ENCODE data around the gene ANKRD17. TPM values are rescaled to one million over a fixed set of nuclear protein-coding genes. Genes with fewer than 3 reads are reported as not detected.
A peak's percentile ranks its signal among the peaks of the same experiment; 100 is the strongest.

ANKRD17 gene
- total and polyA plus RNA-seq, 2 of the 4 experiments (the other 2 are of a cell fraction) = 28.5 to 75.3 TPM

DNA sequence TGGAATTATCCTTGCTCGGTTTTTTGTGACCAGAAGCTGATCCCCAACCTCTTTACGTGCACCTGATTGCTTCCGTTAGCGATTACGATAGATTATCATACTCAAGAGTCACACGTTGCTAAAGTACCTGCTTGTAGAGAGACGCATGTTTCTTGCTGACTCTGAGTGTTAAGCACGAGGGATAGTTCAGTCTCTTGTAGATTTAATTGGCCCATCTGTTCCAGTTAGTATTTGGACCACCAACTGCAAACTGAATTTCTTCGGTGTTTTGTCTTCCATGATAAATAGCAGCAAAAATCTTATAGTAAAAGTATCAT, 188.6 kb downstream of the ANKRD17 start:
- Histone ChIP-seq H3K27me3 (ENCODE audit: control insufficient read depth, insufficient read depth, low read length) (no peaks in the 10 kb centered on the region), H2BK20ac (ENCODE audit: low read depth, low read length) (no peak overlapping the region), H2AK9ac (replicated peaks; ENCODE audit: low read depth, low read length, poor library complexity) (no peak overlapping the region), H3K9me3 (ENCODE audit: control insufficient read depth, insufficient read depth, low read length) (no peaks in the 10 kb centered on the region), H3K18ac (ENCODE audit: low read depth, low read length) (peak overlapping the region; percentile 3; the same call in 1 of the 2 replicates), H2BK15ac (ENCODE audit: low read depth, low read length) (0 out of 3 replicates have a peak overlapping the region, but pooled peaks have one; percentile 6), H3K4ac (ENCODE audit: low read depth, low read length) (peak overlapping the region; percentile 39), H3K79me1 (ENCODE audit: low read depth in 1 of 2, low read length in 2 of 2) (peaks cover 10 to 26% of the 10 kb centered on the region in 2 experiments; a peak in 2 of 4 replicates), H3K27ac (ENCODE audit: insufficient read depth, low read length) (peak overlapping the region; percentile 5), H4K91ac (ENCODE audit: insufficient read depth, low read depth, low read length) (peak overlapping the region; percentile 65), H3K4me3 (ENCODE audit: insufficient read depth, low read depth, low read length) (peak overlapping the region; percentile 40), H3K4me1 (ENCODE audit: control insufficient read depth, insufficient read depth, low read length) (no peaks in the 10 kb centered on the region; the same call in 1 of the 2 replicates), H3K9me1 (ENCODE audit: insufficient read depth, low read length) (no peaks in the 10 kb centered on the region), H3K4me2 (ENCODE audit: low read depth, low read length) (peak overlapping the region; percentile 82), H4K5ac (ENCODE audit: low read depth, low read length) (peak overlapping the region; percentile 88), H3K23ac (ENCODE audit: low read depth, low read length) (peak overlapping the region; percentile 50; the same call in 1 of the 2 replicates), H3K9ac (ENCODE audit: low read depth, low read length) (peak overlapping the region; percentile 63), H2BK120ac (ENCODE audit: low read depth, low read length) (peak overlapping the region; percentile 17; the same call in 1 of the 2 replicates), H2AK5ac (ENCODE audit: low read depth, low read length) (0 out of 2 replicates have a peak overlapping the region, but pooled peaks have one; percentile 21), H3K14ac (replicated peaks; ENCODE audit: low read depth, low read length) (peak overlapping the region; percentile 54), H2BK5ac (ENCODE audit: low read depth, low read length, poor library complexity, severe bottlenecking) (peak overlapping the region; percentile 63), H3K56ac (ENCODE audit: extremely low read depth, insufficient read depth, low read length) (peak overlapping the region; percentile 74), H2AFZ (replicated peaks; ENCODE audit: low read length, poor library complexity) (peak overlapping the region; percentile 95), H4K8ac (ENCODE audit: low read depth in 2 of 2, low read length in 2 of 2) (peak overlapping the region; percentile 84 to 94), H4K20me1 (ENCODE audit: insufficient read depth, low read length) (no peaks in the 10 kb centered on the region), H3K36me3 (ENCODE audit: control insufficient read depth, insufficient read depth, low read length) (no peaks in the 10 kb centered on the region)
- in situ Hi-C loops (cut with MboI; ENCODE audit: low sequenced_read_pairs) = no loop called here
- dilution Hi-C loops (cut with HindIII; ENCODE audit: low sequenced_read_pairs, unreplicated experiment) = no loop called here
- intact Hi-C loops (cut with micrococcal nuclease) = no loop called here
- ChIA-PET CTCF (no interaction called here), POLR2A (ENCODE audit: unreplicated experiment) (no interaction called here)
- no peak for DNase-seq
- no CpG with 5 or more reads among the region's 9 CpGs for WGBS, 2 experiments (ENCODE audit: extremely low coverage in 2 of 2, insufficient read length in 1 of 2)
- ATAC-seq (ENCODE audit: low read depth) = no peak
- BruUV-seq (replicated peaks) = no TSS peak
- TF ChIP-seq NFE2L2 (IDR thresholded peaks at IDR 0.05; ENCODE audit: low read depth, low read length) = no peak
- no peak for TF ChIP-seq RAD21 (IDR thresholded peaks at IDR 0.05; ENCODE audit: low read length)
- TF ChIP-seq, protein P1, sequence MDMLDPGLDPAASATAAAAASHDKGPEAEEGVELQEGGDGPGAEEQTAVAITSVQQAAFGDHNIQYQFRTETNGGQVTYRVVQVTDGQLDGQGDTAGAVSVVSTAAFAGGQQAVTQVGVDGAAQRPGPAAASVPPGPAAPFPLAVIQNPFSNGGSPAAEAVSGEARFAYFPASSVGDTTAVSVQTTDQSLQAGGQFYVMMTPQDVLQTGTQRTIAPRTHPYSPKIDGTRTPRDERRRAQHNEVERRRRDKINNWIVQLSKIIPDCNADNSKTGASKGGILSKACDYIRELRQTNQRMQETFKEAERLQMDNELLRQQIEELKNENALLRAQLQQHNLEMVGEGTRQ (IDR thresholded peaks at IDR 0.05; ENCODE audit: low read depth, low read length) = no peak
- no peak for TF ChIP-seq BHLHE40 (IDR thresholded peaks at IDR 0.05; ENCODE audit: low read depth, low read length)
- no peak for TF ChIP-seq MXI1 (IDR thresholded peaks at IDR 0.05; ENCODE audit: borderline replicate concordance, low read depth, low read length)

Measured in IMR-90 (cell line).